GM18868 (cell line): ENCODE results near the gene UTP20.
A peak's percentile ranks its signal among the peaks of the same experiment; 100 is the strongest.
"Not testable (repeated sequence)": the region's sequence is repeated elsewhere in the genome, so short reads cannot be mapped to it uniquely, and the experiment has no call there.

Source experiments
- ATAC-seq: cut with Tn5 transposase; IDR thresholded peaks from one replicate; pipeline ENCODE4 v1.9.1; 2021; ENCODE audit warnings: mild to moderate bottlenecking, moderate library complexity; ENCODE audit not compliant: unreplicated experiment

Gene UTP20

GRCh38 chr12:101325590-101325989, 45.7 kb downstream of the UTP20 start:
- ATAC-seq, result no peak

GRCh38 chr12:101327051-101327450, 47.1 kb downstream of the UTP20 start:
- ATAC-seq, result no peak

GRCh38 chr12:101327546-101327945, 47.6 kb downstream of the UTP20 start:
- ATAC-seq, result no peak

GRCh38 chr12:101328917-101329316, 49.0 kb downstream of the UTP20 start:
- no peak for ATAC-seq

- no peak for ATAC-seq
Observed at GRCh38 chr12:101330631-101331030, 50.7 kb downstream of the UTP20 start.

GRCh38 chr12:101336437-101336836, 56.5 kb downstream of the UTP20 start:
- no peak for ATAC-seq

GRCh38 chr12:101338087-101338486, 58.2 kb downstream of the UTP20 start:
- no peak for ATAC-seq

GRCh38 chr12:101343893-101344292, 64.0 kb downstream of the UTP20 start:
- no peak for ATAC-seq

- no peak for ATAC-seq
Observed at GRCh38 chr12:101351682-101352081, 71.8 kb downstream of the UTP20 start.

- ATAC-seq, result no peak
Observed at GRCh38 chr12:101356794-101357193, 76.9 kb downstream of the UTP20 start.

GRCh38 chr12:101361455-101361854, 81.5 kb downstream of the UTP20 start:
- no peak for ATAC-seq

GRCh38 chr12:101368016-101368415, 88.1 kb downstream of the UTP20 start:
- no peak for ATAC-seq

GRCh38 chr12:101372431-101372830, 92.5 kb downstream of the UTP20 start:
- no peak for ATAC-seq

GRCh38 chr12:101375573-101375972, 95.7 kb downstream of the UTP20 start:
- ATAC-seq, result no peak

- no peak for ATAC-seq
Observed at GRCh38 chr12:101379149-101379548, 99.2 kb downstream of the UTP20 start.

- not testable (repeated sequence) for ATAC-seq
Observed at GRCh38 chr12:101391181-101391580, 111.3 kb downstream of the UTP20 start.

GRCh38 chr12:101407049-101407435, 127.1 kb downstream of the UTP20 start:
- ATAC-seq, result peak; percentile 14

GRCh38 chr12:101407436-101408345, 127.8 kb downstream of the UTP20 start, which contains the start of gene ARL1:
ARL1 (minus strand) TSS chr12:101407772; CDS start chr12:101407645, 127 bp downstream.
- peak; percentile 87 for ATAC-seq

- ATAC-seq, result not testable (repeated sequence)
Observed at GRCh38 chr12:101410169-101410568, 130.3 kb downstream of the UTP20 start.

GRCh38 chr12:101414533-101415119, 134.7 kb downstream of the UTP20 start:
- peak; percentile 67 for ATAC-seq

- ATAC-seq, result no peak
Observed at GRCh38 chr12:101415228-101415627, 135.3 kb downstream of the UTP20 start.

- not testable (repeated sequence) for ATAC-seq
Observed at GRCh38 chr12:101422066-101422465, 142.2 kb downstream of the UTP20 start.
